AG10803 (cell line): Measurements from ENCODE around the gene DTX3L.

ENCODE experiments used
- DNase-seq: peaks from one replicate; pipeline ENCODE4 v3.0.0; 2010; ENCODE audit warnings: low read depth
- H3K4me3 ChIP-seq: 2 replicates; pipeline ENCODE4 v1.5.1; 2011; ENCODE audit warnings: mild to moderate bottlenecking, low read length, control low read depth
- TF ChIP-seq, protein P1 (sequence below): conservative IDR thresholded peaks from 2 replicates; pipeline ENCODE4 v1.5.1; 2011; ENCODE audit warnings: mild to moderate bottlenecking, low read length, control low read depth, inconsistent platforms

Gene DTX3L

GRCh38 chr3:122564155-122564912, at the start of gene DTX3L, which contains the start of gene PARP9:
Gene DTX3L (plus strand): TSS chr3:122564338. CDS start chr3:122564427, 89 bp downstream.
Gene PARP9 (minus strand): TSS chr3:122564300. CDS start chr3:122559620, 4,680 bp downstream.
- TF ChIP-seq, protein P1, sequence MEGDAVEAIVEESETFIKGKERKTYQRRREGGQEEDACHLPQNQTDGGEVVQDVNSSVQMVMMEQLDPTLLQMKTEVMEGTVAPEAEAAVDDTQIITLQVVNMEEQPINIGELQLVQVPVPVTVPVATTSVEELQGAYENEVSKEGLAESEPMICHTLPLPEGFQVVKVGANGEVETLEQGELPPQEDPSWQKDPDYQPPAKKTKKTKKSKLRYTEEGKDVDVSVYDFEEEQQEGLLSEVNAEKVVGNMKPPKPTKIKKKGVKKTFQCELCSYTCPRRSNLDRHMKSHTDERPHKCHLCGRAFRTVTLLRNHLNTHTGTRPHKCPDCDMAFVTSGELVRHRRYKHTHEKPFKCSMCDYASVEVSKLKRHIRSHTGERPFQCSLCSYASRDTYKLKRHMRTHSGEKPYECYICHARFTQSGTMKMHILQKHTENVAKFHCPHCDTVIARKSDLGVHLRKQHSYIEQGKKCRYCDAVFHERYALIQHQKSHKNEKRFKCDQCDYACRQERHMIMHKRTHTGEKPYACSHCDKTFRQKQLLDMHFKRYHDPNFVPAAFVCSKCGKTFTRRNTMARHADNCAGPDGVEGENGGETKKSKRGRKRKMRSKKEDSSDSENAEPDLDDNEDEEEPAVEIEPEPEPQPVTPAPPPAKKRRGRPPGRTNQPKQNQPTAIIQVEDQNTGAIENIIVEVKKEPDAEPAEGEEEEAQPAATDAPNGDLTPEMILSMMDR = no peak
- H3K4me3 ChIP-seq = peak within 1 kb of the TSS; percentile 80
- DNase-seq = peak; percentile 76

DNA sequence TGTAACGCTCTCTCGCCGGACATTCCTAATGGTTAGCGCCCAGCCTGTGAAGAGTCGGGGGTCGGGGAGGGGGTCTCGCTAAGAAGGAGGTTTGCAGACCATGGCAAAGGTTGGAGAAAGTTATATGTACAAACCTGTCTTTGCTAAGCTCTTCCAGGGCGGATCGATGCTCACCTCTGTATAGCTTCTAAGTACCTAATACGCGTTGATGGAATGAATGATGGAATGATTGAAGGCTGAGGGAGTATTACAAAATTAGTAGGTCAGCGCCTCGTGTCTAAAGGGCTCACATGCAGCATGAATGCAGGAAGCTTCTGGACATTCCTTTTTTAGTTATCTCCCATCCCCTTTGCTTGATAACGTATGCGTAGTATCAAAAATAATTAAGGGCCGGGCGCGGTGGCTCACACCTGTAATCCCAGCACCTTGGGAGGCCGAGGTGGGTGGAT, 49.1 kb upstream of the DTX3L start:
- TF ChIP-seq, protein P1 = no peak
- H3K4me3 ChIP-seq = peak overlapping the region; percentile 73
- DNase-seq = no peak

DNA sequence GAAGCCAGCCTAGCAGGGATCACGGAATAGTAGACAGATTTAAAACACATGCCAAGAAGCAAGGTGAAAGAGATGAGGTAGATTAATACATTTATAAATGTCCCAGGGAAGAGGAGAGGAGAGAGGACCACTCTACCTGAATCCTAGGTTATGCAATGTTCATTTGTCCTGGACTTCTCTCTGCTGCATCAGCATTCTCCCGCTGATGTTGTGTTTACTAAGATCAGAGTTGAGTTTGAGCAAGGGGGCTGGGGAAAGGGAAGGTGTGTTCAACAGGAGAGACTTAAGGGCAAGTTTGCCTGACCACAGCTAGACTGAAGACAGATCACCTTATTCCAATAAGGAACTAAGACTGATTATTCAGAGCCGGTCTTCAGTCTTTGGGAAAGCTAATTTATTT, 48.3 kb upstream of the DTX3L start:
- TF ChIP-seq, protein P1 = no peak
- DNase-seq = no peak

DNA sequence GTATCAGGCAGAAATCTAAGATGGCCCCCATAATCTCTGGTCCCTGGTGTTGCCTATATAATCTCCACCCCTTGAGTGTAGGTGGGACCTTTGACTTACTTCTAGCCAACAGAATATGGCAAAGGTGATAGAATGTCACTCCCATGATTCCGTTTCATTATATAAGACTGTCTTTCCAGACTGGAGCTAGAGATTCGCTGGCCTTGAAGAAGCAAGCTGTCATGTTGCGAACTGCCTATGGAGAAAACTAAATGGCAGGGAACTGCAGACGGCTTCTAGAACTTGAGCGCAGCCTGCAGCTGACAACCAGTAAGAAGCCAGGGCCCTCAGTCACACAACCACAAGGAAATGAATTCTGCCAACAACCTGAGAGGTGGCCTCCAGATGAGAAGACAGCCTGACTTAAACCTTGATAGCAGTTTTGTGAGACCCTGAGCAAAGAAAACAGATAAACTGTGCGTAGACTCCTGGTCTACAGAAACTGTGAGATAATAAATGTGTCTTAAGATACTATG, 47.2 kb upstream of the DTX3L start:
- DNase-seq = no peak
- H3K4me3 ChIP-seq = no peak overlapping the region
- TF ChIP-seq, protein P1 = no peak

More for the DNA sequence above, 48.3 kb upstream of the DTX3L start:
- no peak overlapping the region for H3K4me3 ChIP-seq

GRCh38 chr3:122519693-122520092, 44.4 kb upstream of the DTX3L start:
- peak; percentile 41 for DNase-seq
- TF ChIP-seq, protein P1 = no peak
- no peak overlapping the region for H3K4me3 ChIP-seq

DNA sequence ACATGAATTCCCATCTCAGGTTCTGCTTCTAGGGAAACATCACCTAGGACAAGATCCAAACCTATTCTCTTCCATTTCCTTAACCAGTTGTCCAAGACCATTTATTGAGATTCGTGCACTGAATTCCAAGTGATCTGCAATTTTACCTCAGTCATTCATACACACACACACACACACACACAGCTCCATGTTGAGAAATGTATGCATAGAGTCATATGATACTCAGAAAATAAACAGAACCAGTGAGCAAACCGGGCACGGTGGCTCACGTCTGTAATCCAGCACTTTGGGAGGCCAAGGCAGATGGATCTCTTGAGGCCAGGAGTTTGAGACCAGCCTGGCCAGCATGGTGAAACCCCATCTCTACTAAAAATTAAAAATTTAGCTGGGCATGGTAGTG, 43.3 kb upstream of the DTX3L start:
- DNase-seq = no peak
- no peak overlapping the region for H3K4me3 ChIP-seq
- TF ChIP-seq, protein P1 = no peak

GRCh38 chr3:122523317-122523716, 40.8 kb upstream of the DTX3L start:
- TF ChIP-seq, protein P1 = no peak
- DNase-seq = no peak
- no peak overlapping the region for H3K4me3 ChIP-seq
